Body of pancreas (tissue), 4 donors: ENCODE measurements around the gene ELF5.

Source experiments
- POLR2A ChIP-seq, 3 donors: fragments of 450-650 bp; IDR thresholded peaks; one replicate each; pipeline ENCODE4 v1.6.1; 2016; ENCODE audit warnings: antibody characterized with exemption in 3 of 3, mild to moderate bottlenecking in 2 of 3
- TF ChIP-seq, protein P1 (sequence below), 7 experiments: fragments of 450-650 bp in 4 of 7; fragments of 200-600 bp in 3 of 7; sonication (generic) in 3 of 7; IDR thresholded peaks; one replicate each; pipeline ENCODE4 v1.5.1; 2016 to 2019; ENCODE audit warnings: antibody characterized with exemption in 7 of 7

DNA sequence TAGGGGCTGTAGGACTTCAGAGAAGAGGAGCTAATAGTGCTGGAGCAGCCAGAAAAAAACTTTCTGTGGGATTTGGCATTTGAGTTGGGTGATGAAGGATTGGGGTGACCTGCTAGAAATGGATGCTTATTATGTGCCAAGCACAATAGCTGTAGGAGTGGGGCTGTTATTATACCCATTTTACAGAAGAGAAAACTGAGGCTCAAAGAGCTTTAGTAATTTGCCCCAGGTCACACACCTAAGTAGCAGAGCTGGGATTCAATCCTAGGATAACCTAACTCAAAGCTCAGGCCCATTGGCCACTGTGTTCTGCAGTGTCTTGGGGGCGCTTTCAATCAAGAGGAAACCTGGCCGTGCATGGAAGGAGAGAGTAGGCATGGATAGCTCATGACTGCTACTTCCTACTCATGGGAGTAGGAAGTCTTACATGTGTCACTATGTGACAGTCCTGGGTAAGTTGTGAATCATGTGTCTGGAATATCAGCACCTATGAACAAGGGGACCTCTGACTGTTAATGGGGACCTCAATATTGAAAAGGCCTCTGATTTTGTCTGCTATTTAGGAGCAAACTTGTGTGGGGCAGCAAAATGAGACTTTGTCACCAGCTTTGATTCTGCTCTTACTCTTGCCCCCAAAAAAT, 6.1 kb upstream of the ELF5 start:
- TF ChIP-seq, protein P1, sequence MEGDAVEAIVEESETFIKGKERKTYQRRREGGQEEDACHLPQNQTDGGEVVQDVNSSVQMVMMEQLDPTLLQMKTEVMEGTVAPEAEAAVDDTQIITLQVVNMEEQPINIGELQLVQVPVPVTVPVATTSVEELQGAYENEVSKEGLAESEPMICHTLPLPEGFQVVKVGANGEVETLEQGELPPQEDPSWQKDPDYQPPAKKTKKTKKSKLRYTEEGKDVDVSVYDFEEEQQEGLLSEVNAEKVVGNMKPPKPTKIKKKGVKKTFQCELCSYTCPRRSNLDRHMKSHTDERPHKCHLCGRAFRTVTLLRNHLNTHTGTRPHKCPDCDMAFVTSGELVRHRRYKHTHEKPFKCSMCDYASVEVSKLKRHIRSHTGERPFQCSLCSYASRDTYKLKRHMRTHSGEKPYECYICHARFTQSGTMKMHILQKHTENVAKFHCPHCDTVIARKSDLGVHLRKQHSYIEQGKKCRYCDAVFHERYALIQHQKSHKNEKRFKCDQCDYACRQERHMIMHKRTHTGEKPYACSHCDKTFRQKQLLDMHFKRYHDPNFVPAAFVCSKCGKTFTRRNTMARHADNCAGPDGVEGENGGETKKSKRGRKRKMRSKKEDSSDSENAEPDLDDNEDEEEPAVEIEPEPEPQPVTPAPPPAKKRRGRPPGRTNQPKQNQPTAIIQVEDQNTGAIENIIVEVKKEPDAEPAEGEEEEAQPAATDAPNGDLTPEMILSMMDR (IDR thresholded peaks at IDR 0.05) = no peak
- TF ChIP-seq POLR2A (IDR thresholded peaks at IDR 0.05) = no peak
